ENCODE results near the gene WFDC13.
A peak's percentile ranks its signal among the peaks of the same experiment; 100 is the strongest.
"Not testable (repeated sequence)": the region's sequence is repeated elsewhere in the genome, so short reads cannot be mapped to it uniquely, and the experiment has no call there.

Gene WFDC13

GRCh38 chr20:45701873-45702272 lies at the start of gene WFDC13:
Gene WFDC13 (plus strand): TSS chr20:45702038. CDS start chr20:45702124, 86 bp downstream.
- Histone ChIP-seq H3K4me3 (ENCODE audit: insufficient read length, low read depth) (no peak within 1 kb of the TSS), H3K9me3 (ENCODE audit: insufficient read depth, low read length) (no peaks in the 10 kb centered on the region)
- TF ChIP-seq SUZ12 (IDR thresholded peaks at IDR 0.05; ENCODE audit: extremely low read depth, insufficient read depth, insufficient read length) (no peak), ZNF274 (IDR thresholded peaks at IDR 0.05; ENCODE audit: low read depth, low read length) (no peak), YY1 (IDR thresholded peaks at IDR 0.05; ENCODE audit: insufficient read depth, insufficient read length) (no peak)

GRCh38 chr20:45657038-45657437 lies 44.8 kb upstream of the WFDC13 start:
- not testable (repeated sequence) for H3K27me3 ChIP-seq (ENCODE audit: insufficient read depth, insufficient read length); H3K9ac ChIP-seq (ENCODE audit: insufficient read length, low read depth); DNase-seq (ENCODE audit: low read depth, low spot score); H3K36me3 ChIP-seq (ENCODE audit: insufficient read depth, insufficient read length, low read length); H3K4me3 ChIP-seq (ENCODE audit: insufficient read length, low read depth); H3K9me3 ChIP-seq (ENCODE audit: insufficient read depth, low read length); H3K4me1 ChIP-seq (ENCODE audit: insufficient read depth, insufficient read length)

More at GRCh38 chr20:45701873-45702272, at the start of gene WFDC13:
- no peaks in the 10 kb centered on the region for H3K4me1 ChIP-seq (ENCODE audit: insufficient read depth, insufficient read length)
- no peaks in the 10 kb centered on the region for H3K27me3 ChIP-seq (ENCODE audit: insufficient read depth, insufficient read length)
- no peaks in the 10 kb centered on the region for H3K36me3 ChIP-seq (ENCODE audit: insufficient read depth, insufficient read length, low read length)
- DNase-seq (ENCODE audit: low read depth, low spot score), result no peak
- H3K9ac ChIP-seq (ENCODE audit: insufficient read length, low read depth), result no peak within 1 kb of the TSS

DNA sequence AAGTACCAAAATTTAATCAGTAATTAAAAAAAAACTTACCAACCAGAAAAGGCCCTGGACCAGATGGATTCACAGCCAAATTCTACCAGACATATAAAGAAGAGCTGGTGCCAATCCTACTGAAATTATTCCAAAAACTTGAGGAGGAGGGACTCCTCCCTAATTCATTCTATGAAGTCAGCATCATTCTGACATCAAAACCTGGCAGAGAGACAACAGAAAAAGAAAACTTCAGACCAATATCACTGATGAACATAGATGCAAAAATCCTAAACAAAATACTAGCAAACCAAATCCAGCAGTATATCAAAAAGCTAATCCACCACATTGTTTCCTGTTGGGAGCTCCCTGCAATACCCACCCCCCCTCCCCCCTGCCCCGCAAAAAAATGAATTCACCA lies 31.7 kb upstream of the WFDC13 start, which contains the start of gene WFDC11:
WFDC11 (minus strand) TSS at position 101 of the 400 bp plus-strand sequence. CDS start 19,639 bp downstream, outside the sequence.
- TF ChIP-seq YY1 (IDR thresholded peaks at IDR 0.05; ENCODE audit: insufficient read depth, insufficient read length), result no peak
- TF ChIP-seq SUZ12 (IDR thresholded peaks at IDR 0.05; ENCODE audit: extremely low read depth, insufficient read depth, insufficient read length), result no peak
- H3K9ac ChIP-seq (ENCODE audit: insufficient read length, low read depth), result no peak within 1 kb of the TSS
- H3K4me1 ChIP-seq (ENCODE audit: insufficient read depth, insufficient read length), result no peaks in the 10 kb centered on the region
- H3K27me3 ChIP-seq (ENCODE audit: insufficient read depth, insufficient read length), result no peaks in the 10 kb centered on the region
- H3K4me3 ChIP-seq (ENCODE audit: insufficient read length, low read depth), result no peak within 1 kb of the TSS
- H3K9me3 ChIP-seq (ENCODE audit: insufficient read depth, low read length), result no peaks in the 10 kb centered on the region; the same call in 1 of the 2 replicates
- no peaks in the 10 kb centered on the region for H3K36me3 ChIP-seq (ENCODE audit: insufficient read depth, insufficient read length, low read length)
- DNase-seq (ENCODE audit: low read depth, low spot score), result no peak

DNA sequence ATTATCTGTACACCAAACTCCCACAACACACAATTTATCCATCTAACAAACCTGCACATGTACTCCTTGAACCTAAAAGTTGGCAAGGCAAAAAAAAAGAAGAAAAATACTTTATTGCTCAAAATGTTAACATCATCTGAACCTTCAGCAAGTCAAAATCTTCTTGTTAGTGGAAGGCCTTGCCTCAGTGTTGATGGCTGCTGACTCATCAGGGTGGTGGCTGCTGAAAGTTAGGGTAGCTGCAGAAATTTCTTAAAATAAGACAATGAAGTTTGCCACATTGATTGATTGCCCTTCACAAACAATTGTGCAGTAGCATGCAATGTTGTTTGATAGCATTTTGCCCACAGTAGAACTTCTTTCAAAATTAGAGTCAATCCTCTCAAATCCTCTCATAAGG lies 29.1 kb upstream of the WFDC13 start:
- H3K9me3 ChIP-seq (ENCODE audit: insufficient read depth, low read length), result peaks cover 5% of the 10 kb centered on the region; the same call in 1 of the 2 replicates
- H3K4me1 ChIP-seq (ENCODE audit: insufficient read depth, insufficient read length), result no peaks in the 10 kb centered on the region
- no peak overlapping the region for H3K4me3 ChIP-seq (ENCODE audit: insufficient read length, low read depth)
- H3K27me3 ChIP-seq (ENCODE audit: insufficient read depth, insufficient read length), result no peaks in the 10 kb centered on the region
- no peaks in the 10 kb centered on the region for H3K36me3 ChIP-seq (ENCODE audit: insufficient read depth, insufficient read length, low read length)
- TF ChIP-seq ZNF274 (IDR thresholded peaks at IDR 0.05; ENCODE audit: low read depth, low read length) (no peak), SUZ12 (IDR thresholded peaks at IDR 0.05; ENCODE audit: extremely low read depth, insufficient read depth, insufficient read length) (no peak), YY1 (IDR thresholded peaks at IDR 0.05; ENCODE audit: insufficient read depth, insufficient read length) (no peak)
- no peak for DNase-seq (ENCODE audit: low read depth, low spot score)
- H3K9ac ChIP-seq (ENCODE audit: insufficient read length, low read depth), result no peak overlapping the region

DNA sequence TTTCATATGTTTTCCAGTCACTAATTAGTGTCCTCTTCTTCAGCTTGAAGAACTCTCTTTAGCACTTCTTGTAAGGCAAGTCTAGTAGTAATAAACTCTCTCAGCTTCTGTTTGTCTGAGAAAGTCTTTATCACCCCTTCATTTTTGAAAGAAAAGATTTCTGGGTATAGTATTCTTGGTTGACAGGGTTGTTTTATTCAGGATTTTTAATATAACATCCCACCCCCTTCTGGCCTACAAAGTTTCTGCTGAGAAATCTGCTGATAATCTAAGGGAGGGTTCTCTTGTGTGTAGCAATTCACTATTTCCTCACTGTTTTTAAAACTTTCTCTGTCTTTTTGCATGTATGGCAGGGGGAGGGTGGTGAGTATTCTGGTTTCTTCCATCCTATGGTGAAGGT lies 22.2 kb upstream of the WFDC13 start:
- Histone ChIP-seq H3K9me3 (ENCODE audit: insufficient read depth, low read length) (peaks cover 28% of the 10 kb centered on the region), H3K9ac (ENCODE audit: insufficient read length, low read depth) (no peak overlapping the region), H3K27me3 (ENCODE audit: insufficient read depth, insufficient read length) (no peaks in the 10 kb centered on the region), H3K36me3 (ENCODE audit: insufficient read depth, insufficient read length, low read length) (no peaks in the 10 kb centered on the region), H3K4me1 (ENCODE audit: insufficient read depth, insufficient read length) (no peaks in the 10 kb centered on the region), H3K4me3 (ENCODE audit: insufficient read length, low read depth) (no peak overlapping the region)
- no peak for DNase-seq (ENCODE audit: low read depth, low spot score)
- no peak for TF ChIP-seq ZNF274 (IDR thresholded peaks at IDR 0.05; ENCODE audit: low read depth, low read length)
- no peak for TF ChIP-seq SUZ12 (IDR thresholded peaks at IDR 0.05; ENCODE audit: extremely low read depth, insufficient read depth, insufficient read length)
- no peak for TF ChIP-seq YY1 (IDR thresholded peaks at IDR 0.05; ENCODE audit: insufficient read depth, insufficient read length)

GRCh38 chr20:45685896-45686295 lies 15.9 kb upstream of the WFDC13 start:
- Histone ChIP-seq H3K36me3 (ENCODE audit: insufficient read depth, insufficient read length, low read length) (no peaks in the 10 kb centered on the region), H3K9me3 (ENCODE audit: insufficient read depth, low read length) (peaks cover under 1% of the 10 kb centered on the region; the same call in 1 of the 2 replicates), H3K27me3 (ENCODE audit: insufficient read depth, insufficient read length) (no peaks in the 10 kb centered on the region), H3K4me1 (ENCODE audit: insufficient read depth, insufficient read length) (no peaks in the 10 kb centered on the region), H3K9ac (ENCODE audit: insufficient read length, low read depth) (no peak overlapping the region), H3K4me3 (ENCODE audit: insufficient read length, low read depth) (no peak overlapping the region)
- TF ChIP-seq YY1 (IDR thresholded peaks at IDR 0.05; ENCODE audit: insufficient read depth, insufficient read length) (no peak), SUZ12 (IDR thresholded peaks at IDR 0.05; ENCODE audit: extremely low read depth, insufficient read depth, insufficient read length) (no peak), ZNF274 (IDR thresholded peaks at IDR 0.05; ENCODE audit: low read depth, low read length) (no peak)
- DNase-seq (ENCODE audit: low read depth, low spot score), result peak; percentile 46

DNA sequence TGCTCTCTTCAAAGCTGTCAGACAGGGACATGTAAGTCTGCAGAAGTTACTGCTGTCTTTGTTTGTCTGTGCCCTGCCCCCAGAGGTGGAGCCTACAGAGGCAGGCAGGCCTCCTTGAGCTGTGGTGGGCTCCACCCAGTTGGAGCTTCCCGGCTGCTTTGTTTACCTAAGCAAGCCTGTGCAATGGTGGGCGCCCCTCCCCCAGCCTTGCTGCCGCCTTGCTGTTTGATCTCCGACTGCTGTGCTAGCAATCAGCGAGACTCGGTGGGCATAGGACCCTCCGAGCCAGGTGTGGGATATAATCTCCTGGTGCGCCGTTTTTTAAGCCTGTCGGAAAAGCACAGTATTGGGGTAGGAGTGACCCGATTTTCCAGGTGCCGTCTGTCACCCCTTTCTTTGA lies 8.5 kb upstream of the WFDC13 start:
- peaks cover 19% of the 10 kb centered on the region for H3K9me3 ChIP-seq (ENCODE audit: insufficient read depth, low read length)
- not testable (repeated sequence) for H3K4me3 ChIP-seq (ENCODE audit: insufficient read length, low read depth); H3K4me1 ChIP-seq (ENCODE audit: insufficient read depth, insufficient read length); H3K36me3 ChIP-seq (ENCODE audit: insufficient read depth, insufficient read length, low read length); DNase-seq (ENCODE audit: low read depth, low spot score); H3K27me3 ChIP-seq (ENCODE audit: insufficient read depth, insufficient read length); H3K9ac ChIP-seq (ENCODE audit: insufficient read length, low read depth)

DNA sequence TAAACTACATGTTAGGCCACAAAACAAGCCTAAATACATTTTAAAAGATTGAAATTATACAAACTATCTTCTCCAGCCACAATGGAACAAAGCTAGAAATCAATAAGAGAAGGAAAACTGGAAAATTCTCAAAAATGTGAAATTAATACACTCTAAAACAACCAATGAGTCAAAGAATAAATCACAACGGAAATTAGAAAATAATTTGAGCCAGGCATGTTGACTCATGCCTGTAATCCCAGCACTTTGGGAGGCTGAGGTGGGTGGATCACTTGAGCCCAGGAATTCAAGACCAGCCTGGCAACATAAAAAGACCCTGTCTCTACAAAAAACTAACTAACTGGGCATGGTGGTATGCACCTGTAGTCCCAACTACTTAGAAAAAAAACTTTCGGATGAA lies 6.3 kb upstream of the WFDC13 start:
- H3K36me3 ChIP-seq (ENCODE audit: insufficient read depth, insufficient read length, low read length), result no peaks in the 10 kb centered on the region
- no peak for DNase-seq (ENCODE audit: low read depth, low spot score)
- no peak overlapping the region for H3K4me3 ChIP-seq (ENCODE audit: insufficient read length, low read depth)
- no peak overlapping the region for H3K9ac ChIP-seq (ENCODE audit: insufficient read length, low read depth)
- TF ChIP-seq ZNF274 (IDR thresholded peaks at IDR 0.05; ENCODE audit: low read depth, low read length), result no peak
- no peak for TF ChIP-seq SUZ12 (IDR thresholded peaks at IDR 0.05; ENCODE audit: extremely low read depth, insufficient read depth, insufficient read length)
- no peak for TF ChIP-seq YY1 (IDR thresholded peaks at IDR 0.05; ENCODE audit: insufficient read depth, insufficient read length)
- H3K9me3 ChIP-seq (ENCODE audit: insufficient read depth, low read length), result peaks cover 19% of the 10 kb centered on the region
- no peaks in the 10 kb centered on the region for H3K27me3 ChIP-seq (ENCODE audit: insufficient read depth, insufficient read length)
- no peaks in the 10 kb centered on the region for H3K4me1 ChIP-seq (ENCODE audit: insufficient read depth, insufficient read length)

Measured in NT2/D1 (cell line).